Endothelial cell of umbilical vein (primary cell): ENCODE data around the gene MIF4GD. TPM values are rescaled to one million over a fixed set of nuclear protein-coding genes. Genes with fewer than 3 reads are reported as not detected.

Source experiments
- BruUV-seq: library from RNA; stranded (reverse); fragments of 400-500 nt; replicated peaks from 2 replicates; lab custom pipeline; 2021; lab: Mats Ljungman, UMichigan
- CTCF ChIA-PET: fragments of 300-600, 350-600 bp; sonication (Branson Sonifier 250); formaldehyde crosslinking; loops from one replicate; lab custom pipeline; 2021; ENCODE audit warnings: antibody characterized with exemption, inconsistent platforms; lab: Charles Lee
- POLR2A ChIA-PET: fragments of 300-600, 350-600 bp; sonication (Branson Sonifier 250); formaldehyde crosslinking; loops from one replicate; lab custom pipeline; 2021; ENCODE audit warnings: antibody characterized with exemption, inconsistent platforms; lab: Charles Lee
- DNase-seq: peaks from one replicate; pipeline ENCODE4 v3.0.0-alpha.2; 2011; ENCODE audit warnings: low read depth, low spot score
- FAIRE-seq: peaks from 2 replicates; lab custom pipeline; 2011; peaks lifted over from hg19 to GRCh38; lab: Jason Lieb, UNC
- H2AFZ ChIP-seq: 2 replicates; pipeline ENCODE4 v1.6.0; 2012; ENCODE audit warnings: low read depth, low read length, control low read depth, inconsistent platforms
- H3K27ac ChIP-seq: 2 replicates; pipeline ENCODE4 v1.5.1; 2011; ENCODE audit warnings: low read depth, mild to moderate bottlenecking, control low read depth, low read length, moderate library complexity; ENCODE audit not compliant: insufficient read depth
- H3K27me3 ChIP-seq, 2 experiments: 2 replicates each; pipeline versions ENCODE4 v1.6.0 to v1.6.1; 2011; ENCODE audit warnings: low read length in 2 of 2, mixed read lengths in 1 of 2; ENCODE audit not compliant: control insufficient read depth in 2 of 2, insufficient read depth in 2 of 2
- H3K36me3 ChIP-seq, 2 experiments: 2 replicates in 1 of 2; 3 replicates in 1 of 2; pipeline ENCODE4 v1.5.1; 2011; ENCODE audit warnings: low read length in 2 of 2, mild to moderate bottlenecking in 1 of 2, moderate library complexity in 1 of 2; ENCODE audit not compliant: control insufficient read depth in 2 of 2, insufficient read depth in 2 of 2; ENCODE audit errors: extremely low read depth in 1 of 2
- H3K4me1 ChIP-seq: 3 replicates; pipeline ENCODE4 v1.5.1; 2011; ENCODE audit warnings: mild to moderate bottlenecking, low read length; ENCODE audit not compliant: control insufficient read depth, insufficient read depth; ENCODE audit errors: extremely low read depth
- H3K4me2 ChIP-seq: 2 replicates; pipeline ENCODE4 v1.6.1; 2011; ENCODE audit warnings: low read length, control low read depth, mixed read lengths; ENCODE audit not compliant: insufficient read depth
- H3K4me3 ChIP-seq, 3 experiments: fragments of 200-600 bp in 1 of 3; sonication (generic), shearing (Covaris generic) in 1 of 3; replicated peaks in 1 of 3; 2 replicates each; pipeline ENCODE4 v1.5.1; 2011 to 2016; ENCODE audit warnings: control low read depth in 3 of 3, low read length in 3 of 3, mild to moderate bottlenecking in 2 of 3, inconsistent platforms in 1 of 3, low read depth in 1 of 3, moderate library complexity in 1 of 3; ENCODE audit not compliant: insufficient read depth in 1 of 3
- H3K79me2 ChIP-seq: 2 replicates; pipeline ENCODE4 v1.6.0; 2012; ENCODE audit warnings: low read length, inconsistent platforms; ENCODE audit not compliant: control insufficient read depth, insufficient read depth
- H3K9ac ChIP-seq: replicated peaks from 2 replicates; pipeline ENCODE3; 2011; ENCODE audit warnings: low read length, control low read depth; ENCODE audit not compliant: insufficient read depth; ENCODE audit errors: extremely low read depth
- H3K9me1 ChIP-seq: replicated peaks from 3 replicates; pipeline ENCODE4 v1.6.0; 2011; ENCODE audit warnings: mild to moderate bottlenecking, low read length; ENCODE audit not compliant: control insufficient read depth, insufficient read depth; ENCODE audit errors: extremely low read depth
- H3K9me3 ChIP-seq: replicated peaks from 2 replicates; pipeline ENCODE4 v1.5.1; 2012; ENCODE audit warnings: low read length, inconsistent platforms; ENCODE audit not compliant: control insufficient read depth, insufficient read depth
- H4K20me1 ChIP-seq: replicated peaks from 2 replicates; pipeline ENCODE3; 2011; ENCODE audit warnings: mild to moderate bottlenecking, low read length; ENCODE audit not compliant: control insufficient read depth, insufficient read depth; ENCODE audit errors: extremely low read depth
- EZH2 ChIP-seq: IDR thresholded peaks from 2 replicates; pipeline ENCODE4 v1.6.1; 2012; ENCODE audit warnings: borderline replicate concordance, low read depth, mild to moderate bottlenecking, moderate library complexity, low read length, inconsistent platforms; ENCODE audit not compliant: severe bottlenecking
- FOS ChIP-seq: IDR thresholded peaks from 2 replicates; pipeline ENCODE4 v1.6.1; 2011; ENCODE audit warnings: mild to moderate bottlenecking, low read length, moderate library complexity, borderline replicate concordance; ENCODE audit not compliant: insufficient read depth
- GATA2 ChIP-seq: IDR thresholded peaks from 2 replicates; pipeline ENCODE4 v1.7.0; 2011; ENCODE audit warnings: low read depth, mild to moderate bottlenecking, moderate library complexity, mixed read lengths, low read length; ENCODE audit not compliant: insufficient read length, insufficient read depth
- JUN ChIP-seq: IDR thresholded peaks from 2 replicates; pipeline ENCODE4 v1.6.1; 2011; ENCODE audit warnings: borderline replicate concordance, low read depth; ENCODE audit not compliant: insufficient read length, insufficient read depth
- MAX ChIP-seq: IDR thresholded peaks from 2 replicates; pipeline ENCODE4 v1.6.1; 2011; ENCODE audit not compliant: insufficient read depth, insufficient read length
- dilution Hi-C: fragments of 300-500 bp; cut with MboI; formaldehyde crosslinking; loops from one replicate; pipeline ENCODE4 v1.15.0; 2019; ENCODE audit warnings: low sequenced_read_pairs; ENCODE audit not compliant: extremely low pct_ligation_motif_present
- intact Hi-C: fragments of 100-400 bp; cut with micrococcal nuclease; formaldehyde crosslinking; loops from one replicate; pipeline ENCODE4 v1.10.0; 2022
- polyA plus RNA-seq, 4 experiments: library from polyadenylated mRNA; depleted of rRNA in 3 of 4; stranded (reverse) in 3 of 4; unstranded in 1 of 4; fragments of >200 nt; gene quantifications; 2 replicates each; pipeline versions ENCODE4 v1.2.1 to v1.2.3, GENCODE V29; 2011 to 2012; ENCODE audit warnings: missing spikeins in 1 of 4
- total RNA-seq: library from RNA; stranded (reverse); gene quantifications from 2 replicates; pipeline ENCODE4 v1.2.3, GENCODE V29; 2021
- TF ChIP-seq, protein P1 (sequence below), 2 donors: IDR thresholded peaks; 1 replicate in 1 of 2; 2 replicates in 1 of 2; pipeline ENCODE4 v1.5.1; 2011; ENCODE audit warnings: low read length in 2 of 2, mild to moderate bottlenecking in 2 of 2, moderate library complexity in 2 of 2, control low read depth in 1 of 2, inconsistent platforms in 1 of 2, low read depth in 1 of 2; ENCODE audit not compliant: insufficient read depth in 1 of 2; ENCODE audit errors: extremely low read depth in 1 of 2

MIF4GD gene
- total and polyA plus RNA-seq, 2 donors (not counting 3 experiments of a cell fraction or from before 2014, with no cell fraction given), result 12.4 to 35.7 TPM

DNA sequence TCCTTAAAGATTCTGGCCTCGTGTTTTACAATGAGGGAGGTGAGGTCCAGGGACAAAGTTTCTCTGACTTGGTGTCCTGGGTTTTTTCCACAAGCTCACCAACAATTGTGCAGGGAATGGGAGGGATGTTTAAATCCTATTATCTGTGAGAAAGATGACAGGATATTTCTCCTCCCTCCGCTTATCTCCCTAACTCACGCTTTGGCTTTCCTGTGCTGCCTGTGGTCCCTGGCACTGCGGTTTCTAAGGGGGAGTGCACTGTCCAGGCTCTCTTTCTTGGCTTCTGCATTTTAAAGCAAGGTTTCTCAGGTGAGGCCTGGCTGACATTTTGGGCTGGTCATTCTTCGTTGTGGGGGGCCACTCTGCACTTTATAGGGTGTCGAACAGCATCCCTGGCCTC lies 26.0 kb downstream of the MIF4GD start:
- no peak for DNase-seq
- Histone ChIP-seq H2AFZ (no peak overlapping the region), H3K4me1 (peaks cover 6% of the 10 kb centered on the region), H3K36me3 (peaks cover 5 to 50% of the 10 kb centered on the region in 2 experiments), H3K9me3 (no peaks in the 10 kb centered on the region), H3K79me2 (peaks cover 14% of the 10 kb centered on the region), H3K4me2 (no peak overlapping the region), H4K20me1 (no peaks in the 10 kb centered on the region), H3K9me1 (no peaks in the 10 kb centered on the region), H3K4me3 (no peak overlapping the region), H3K9ac (no peak overlapping the region), H3K27ac (no peak overlapping the region), H3K27me3 (no peaks in the 10 kb centered on the region)
- intact Hi-C loops, result no loop called here
- no peak for TF ChIP-seq GATA2
- no peak for TF ChIP-seq EZH2
- no peak for TF ChIP-seq JUN
- no peak for TF ChIP-seq MAX
- TF ChIP-seq, protein P1, sequence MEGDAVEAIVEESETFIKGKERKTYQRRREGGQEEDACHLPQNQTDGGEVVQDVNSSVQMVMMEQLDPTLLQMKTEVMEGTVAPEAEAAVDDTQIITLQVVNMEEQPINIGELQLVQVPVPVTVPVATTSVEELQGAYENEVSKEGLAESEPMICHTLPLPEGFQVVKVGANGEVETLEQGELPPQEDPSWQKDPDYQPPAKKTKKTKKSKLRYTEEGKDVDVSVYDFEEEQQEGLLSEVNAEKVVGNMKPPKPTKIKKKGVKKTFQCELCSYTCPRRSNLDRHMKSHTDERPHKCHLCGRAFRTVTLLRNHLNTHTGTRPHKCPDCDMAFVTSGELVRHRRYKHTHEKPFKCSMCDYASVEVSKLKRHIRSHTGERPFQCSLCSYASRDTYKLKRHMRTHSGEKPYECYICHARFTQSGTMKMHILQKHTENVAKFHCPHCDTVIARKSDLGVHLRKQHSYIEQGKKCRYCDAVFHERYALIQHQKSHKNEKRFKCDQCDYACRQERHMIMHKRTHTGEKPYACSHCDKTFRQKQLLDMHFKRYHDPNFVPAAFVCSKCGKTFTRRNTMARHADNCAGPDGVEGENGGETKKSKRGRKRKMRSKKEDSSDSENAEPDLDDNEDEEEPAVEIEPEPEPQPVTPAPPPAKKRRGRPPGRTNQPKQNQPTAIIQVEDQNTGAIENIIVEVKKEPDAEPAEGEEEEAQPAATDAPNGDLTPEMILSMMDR (IDR thresholded peaks at IDR 0.05; ENCODE audit: extremely low read depth in 1 of 2, insufficient read depth in 1 of 2, low read depth in 1 of 2, low read length in 2 of 2), result no peak
- no peak for TF ChIP-seq FOS
- CTCF ChIA-PET, result interaction anchor here (7.6 kb wide), 1 partner anchor 26 kb away, joined by 91 read pairs; the partner anchor contains the start of gene MIF4GD
- POLR2A ChIA-PET, result interaction anchor here (0.6 kb wide), 1 partner anchor 34 kb away, joined by 4 read pairs; no protein-coding TSS in a partner anchor
- dilution Hi-C loops, result no loop called here
- no TSS peak for BruUV-seq
- FAIRE-seq, result no peak
